GM18951 (cell line): ENCODE measurements around the gene HDAC10.

Experiments
- POLR2A ChIP-seq: IDR thresholded peaks from 4 replicates; pipeline ENCODE4 v1.6.1; 2011; ENCODE audit warnings: mild to moderate bottlenecking; ENCODE audit not compliant: insufficient read length, insufficient read depth; ENCODE audit errors: extremely low read depth
- in situ Hi-C: fragments of 300-500 bp; cut with MboI; formaldehyde crosslinking; loops from one replicate; pipeline ENCODE4 v1.12.0; 2022; ENCODE audit warnings: low sequenced_read_pairs, mixed read lengths, inconsistent platforms; ENCODE audit not compliant: unreplicated experiment

Gene HDAC10

DNA sequence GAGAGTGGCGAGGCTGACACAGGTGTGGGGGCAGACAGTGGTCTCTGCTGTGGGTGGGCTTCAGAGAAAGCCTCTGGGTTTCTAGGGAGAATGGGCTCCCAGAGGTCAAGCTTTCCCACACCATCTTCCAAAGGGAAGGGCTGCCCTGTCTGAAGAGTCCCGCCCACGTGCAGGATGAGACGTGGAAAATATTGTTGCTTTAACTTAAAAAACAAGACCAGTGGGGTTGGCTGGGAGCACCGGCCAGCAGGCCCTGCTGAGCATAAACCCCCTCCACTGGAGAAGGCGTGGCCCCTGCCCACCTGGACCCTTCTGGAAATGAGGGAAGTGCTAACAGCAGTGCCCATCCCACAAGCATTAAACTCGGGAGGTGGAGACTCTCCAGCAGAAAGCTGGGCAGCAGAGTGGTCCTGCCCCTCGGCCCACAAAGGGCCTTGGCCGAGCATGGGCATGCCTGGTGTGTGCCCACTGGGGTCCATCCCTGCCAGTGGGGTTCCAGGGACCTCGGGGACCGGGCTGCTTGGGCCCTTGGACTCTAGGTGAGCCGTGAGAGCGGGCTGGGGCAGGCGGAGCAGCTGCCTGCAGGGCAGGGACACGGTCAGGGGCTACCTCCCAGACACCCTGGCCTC is 34.9 kb downstream of the HDAC10 start:
- TF ChIP-seq POLR2A, result no peak
- in situ Hi-C loops, result loop anchor here (25.0 kb wide), 2 partner anchors 279 to 454 kb away; no protein-coding TSS in a partner anchor

DNA sequence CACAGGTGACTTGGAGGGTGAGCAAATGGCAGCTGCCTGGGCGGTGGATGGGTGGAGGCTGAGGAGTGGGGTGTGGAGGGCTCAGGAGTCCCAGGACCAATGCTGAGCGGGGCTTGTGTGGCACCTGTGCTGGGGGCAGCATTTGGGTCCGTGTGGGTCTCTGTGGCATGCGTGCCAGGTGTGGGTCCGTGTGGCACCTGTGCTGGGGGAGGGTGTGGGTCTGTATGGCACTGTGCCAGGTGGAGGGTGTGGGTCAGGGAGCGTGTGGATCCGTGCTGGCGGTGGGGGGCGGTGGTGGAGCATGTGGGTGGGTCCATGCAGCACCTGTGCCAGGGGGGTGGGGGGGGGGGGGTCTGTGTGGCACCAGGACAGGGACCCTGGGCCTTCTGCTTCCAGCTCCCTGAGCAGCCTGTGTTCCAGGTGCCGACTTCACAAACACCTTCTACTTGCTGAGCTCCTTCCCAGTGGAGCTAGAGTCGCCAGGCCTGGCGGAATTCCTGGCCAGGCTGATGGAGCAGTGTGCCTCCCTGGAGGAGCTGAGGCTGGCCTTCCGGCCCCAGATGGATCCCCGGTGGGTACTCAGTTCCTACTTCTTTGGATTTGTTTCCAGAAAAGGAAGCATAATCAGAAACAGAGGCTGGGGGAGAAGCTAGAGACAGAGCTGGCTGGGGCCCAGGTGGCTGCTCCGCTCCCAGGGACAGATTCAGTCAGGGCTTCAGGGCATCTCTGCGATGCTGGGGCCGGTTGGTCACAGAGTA is 35.6 kb downstream of the HDAC10 start:
- in situ Hi-C loops, result loop anchor here (25.0 kb wide), 2 partner anchors 278 to 453 kb away; no protein-coding TSS in a partner anchor

DNA sequence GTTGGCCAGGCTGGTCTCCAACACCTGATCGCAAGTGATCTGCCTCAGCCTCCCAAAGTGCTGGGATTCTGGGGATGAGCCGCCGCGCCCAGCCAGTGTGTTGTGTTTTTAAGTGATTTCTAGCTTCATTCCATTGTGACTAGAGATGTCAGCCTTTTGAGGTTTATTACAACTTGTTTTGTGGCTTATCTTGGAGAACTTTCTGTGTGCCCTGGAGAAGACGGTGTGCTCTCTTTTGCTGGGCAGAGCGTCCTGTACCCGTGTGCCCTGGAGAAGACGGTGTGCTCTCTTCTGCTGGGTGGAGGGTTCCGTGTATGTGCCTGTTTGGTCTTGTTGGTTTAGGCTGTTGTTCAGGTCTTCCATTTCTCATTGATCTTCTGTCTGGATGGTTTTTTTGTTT is 37.8 kb downstream of the HDAC10 start:
- no peak for TF ChIP-seq POLR2A
- in situ Hi-C loops, result loop anchor here (25.0 kb wide), 2 partner anchors 276 to 451 kb away; no protein-coding TSS in a partner anchor

More for the DNA sequence above, 35.6 kb downstream of the HDAC10 start:
- TF ChIP-seq POLR2A, result no peak

DNA sequence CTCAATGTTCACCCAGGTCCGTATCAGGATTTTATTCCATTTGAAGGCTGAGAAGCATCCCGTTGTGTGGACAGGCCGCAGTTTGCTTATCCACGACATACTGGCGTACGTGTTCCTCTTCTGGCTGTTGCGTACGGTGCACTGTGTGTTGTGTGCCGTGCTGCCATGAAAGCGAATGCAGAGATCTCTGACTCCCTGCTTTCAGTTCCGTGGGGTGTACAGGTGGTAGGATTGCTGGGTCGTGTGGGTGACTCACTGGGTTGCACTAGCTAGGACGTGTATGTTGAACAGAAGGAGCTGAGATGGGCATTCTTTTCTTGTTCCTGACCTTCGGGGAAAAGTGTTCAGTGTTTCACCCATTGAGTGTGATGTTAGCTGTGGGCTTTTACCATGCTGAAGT is 39.9 kb downstream of the HDAC10 start:
- no peak for TF ChIP-seq POLR2A
- in situ Hi-C loops, result loop anchor here (25.0 kb wide), 2 partner anchors 274 to 449 kb away; no protein-coding TSS in a partner anchor

DNA sequence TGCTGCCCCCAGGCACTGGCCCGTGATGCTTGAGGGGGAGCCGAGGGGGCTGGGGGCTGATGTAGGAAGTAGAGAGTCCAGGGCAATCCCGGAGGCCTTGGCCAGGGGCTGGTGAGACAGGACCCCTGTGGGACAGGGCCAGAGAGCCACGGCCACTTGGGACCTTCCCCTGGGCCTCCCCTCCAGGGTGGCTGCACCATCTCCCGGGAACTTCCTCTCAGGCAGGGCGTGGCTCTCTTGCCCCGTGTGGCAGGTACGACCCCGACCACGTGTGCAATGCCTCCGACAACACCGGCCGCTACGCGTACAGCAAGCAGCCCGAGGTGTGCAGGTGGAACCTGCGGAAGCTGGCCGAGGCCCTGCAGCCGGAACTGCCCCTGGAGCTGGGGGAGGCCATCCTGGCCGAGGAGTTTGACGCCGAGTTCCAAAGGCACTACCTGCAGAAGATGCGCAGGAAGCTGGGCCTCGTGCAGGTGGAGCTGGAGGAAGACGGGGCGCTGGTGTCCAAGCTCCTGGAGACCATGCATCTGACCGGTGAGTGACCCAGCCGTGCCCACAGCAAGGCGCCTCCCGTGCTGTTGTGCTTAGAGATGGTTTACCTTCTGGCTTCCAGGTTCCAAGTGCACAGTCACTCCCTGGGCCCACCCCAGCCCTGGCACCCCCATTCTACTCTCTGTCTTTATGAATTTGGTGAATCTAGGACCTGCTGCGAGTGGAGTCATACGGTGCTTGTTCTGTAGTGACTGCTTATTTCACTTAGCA is 40.5 kb downstream of the HDAC10 start:
- no peak for TF ChIP-seq POLR2A
- in situ Hi-C loops, result loop anchor here (25.0 kb wide), 2 partner anchors 273 to 448 kb away; no protein-coding TSS in a partner anchor

DNA sequence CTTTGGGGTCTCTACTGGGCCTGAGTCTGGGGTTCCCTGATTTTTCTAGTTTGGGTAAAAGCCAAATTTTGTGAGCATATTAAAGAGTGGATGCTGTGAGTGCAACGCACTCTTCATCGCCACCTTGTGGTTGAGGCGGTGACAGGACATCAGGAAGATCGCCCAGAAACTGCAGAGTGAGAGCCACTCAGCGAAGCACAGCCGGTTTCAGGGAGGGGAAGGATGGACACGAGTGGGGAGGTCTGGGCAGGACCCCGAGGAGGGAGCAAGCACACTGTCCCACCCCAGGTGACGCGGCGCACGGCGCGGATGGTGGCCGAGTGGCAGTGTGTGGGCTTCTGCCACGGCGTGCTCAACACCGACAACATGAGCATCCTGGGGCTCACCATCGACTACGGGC is 41.2 kb downstream of the HDAC10 start:
- no peak for TF ChIP-seq POLR2A
- in situ Hi-C loops, result loop anchor here (5.0 to 25.0 kb wide), 3 partner anchors 63 to 448 kb away; no protein-coding TSS in a partner anchor

DNA sequence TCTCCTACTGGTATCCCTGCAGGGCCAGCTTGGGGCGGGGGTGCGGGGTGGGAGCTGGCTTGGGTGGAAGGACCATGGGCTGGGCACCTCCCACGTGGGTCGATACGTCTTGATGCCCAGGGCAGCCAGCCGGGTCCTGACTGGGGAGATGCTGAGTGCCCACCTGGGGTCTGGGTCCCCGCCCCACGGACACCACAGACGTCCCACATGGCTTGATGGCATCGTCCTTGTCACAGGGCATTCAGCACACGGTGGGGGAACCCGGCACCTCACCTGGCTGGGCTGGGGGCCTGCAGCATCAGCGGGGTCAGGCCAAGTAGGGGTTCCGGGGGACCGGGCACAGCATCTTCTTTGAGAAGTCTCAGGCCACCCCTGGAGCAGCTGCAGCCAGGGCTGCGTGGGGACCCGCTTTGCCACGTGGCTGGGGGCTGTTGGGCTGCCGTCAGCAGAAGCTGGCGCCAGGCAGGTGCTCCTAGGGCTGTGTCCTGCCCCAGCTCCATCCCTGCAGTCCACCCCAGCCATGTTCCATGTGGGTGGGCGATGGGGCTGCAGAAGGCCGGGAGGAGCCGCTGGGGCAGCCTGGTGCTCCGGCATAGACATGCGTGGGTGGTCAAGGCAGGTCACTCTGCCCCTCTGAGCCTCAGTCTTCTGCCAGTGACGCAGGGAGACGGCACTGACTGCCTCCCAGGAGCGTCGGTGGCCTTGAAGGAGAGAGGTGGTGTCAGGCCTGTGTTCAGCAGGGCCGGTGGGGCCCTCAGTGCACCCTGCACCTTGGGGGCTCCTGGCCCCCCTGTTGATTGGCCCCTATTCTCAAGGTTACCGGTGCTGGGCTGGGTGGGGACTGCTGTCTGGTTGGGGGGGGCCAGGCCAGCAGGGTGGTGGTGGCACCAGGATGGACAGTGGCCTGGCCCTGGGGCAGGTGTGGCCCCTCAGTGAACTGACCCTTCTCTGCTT is 41.8 kb downstream of the HDAC10 start:
- in situ Hi-C loops, result loop anchor here (5.0 to 25.0 kb wide), 3 partner anchors 62 to 447 kb away; no protein-coding TSS in a partner anchor
- no peak for TF ChIP-seq POLR2A

DNA sequence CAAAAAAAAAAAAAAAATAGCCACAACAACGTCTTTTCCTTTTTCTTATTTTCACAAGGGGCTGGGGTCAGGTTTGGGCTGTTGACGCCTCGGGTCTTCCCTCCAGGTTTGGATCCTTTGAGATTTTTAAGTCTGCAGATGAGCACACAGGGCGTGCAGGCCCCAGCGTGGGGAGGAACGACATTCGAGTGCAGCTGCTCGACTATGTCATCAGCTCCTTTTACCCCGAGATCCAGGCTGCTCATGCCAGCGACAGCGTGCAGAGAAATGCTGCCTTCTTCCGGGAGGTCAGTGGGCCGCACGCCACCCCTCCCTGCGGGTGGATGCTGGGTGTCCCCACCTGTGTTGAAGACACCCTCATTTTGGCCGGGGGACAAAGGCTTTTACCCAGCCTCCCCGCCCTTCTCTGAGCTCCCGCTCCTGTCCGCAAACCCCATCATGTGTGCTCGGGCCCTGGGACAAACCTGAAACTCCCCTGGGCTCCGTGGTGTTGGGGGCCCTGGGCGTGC is 42.6 kb downstream of the HDAC10 start:
- no peak for TF ChIP-seq POLR2A
- in situ Hi-C loops, result loop anchor here (5.0 to 25.0 kb wide), 3 partner anchors 61 to 446 kb away; no protein-coding TSS in a partner anchor

DNA sequence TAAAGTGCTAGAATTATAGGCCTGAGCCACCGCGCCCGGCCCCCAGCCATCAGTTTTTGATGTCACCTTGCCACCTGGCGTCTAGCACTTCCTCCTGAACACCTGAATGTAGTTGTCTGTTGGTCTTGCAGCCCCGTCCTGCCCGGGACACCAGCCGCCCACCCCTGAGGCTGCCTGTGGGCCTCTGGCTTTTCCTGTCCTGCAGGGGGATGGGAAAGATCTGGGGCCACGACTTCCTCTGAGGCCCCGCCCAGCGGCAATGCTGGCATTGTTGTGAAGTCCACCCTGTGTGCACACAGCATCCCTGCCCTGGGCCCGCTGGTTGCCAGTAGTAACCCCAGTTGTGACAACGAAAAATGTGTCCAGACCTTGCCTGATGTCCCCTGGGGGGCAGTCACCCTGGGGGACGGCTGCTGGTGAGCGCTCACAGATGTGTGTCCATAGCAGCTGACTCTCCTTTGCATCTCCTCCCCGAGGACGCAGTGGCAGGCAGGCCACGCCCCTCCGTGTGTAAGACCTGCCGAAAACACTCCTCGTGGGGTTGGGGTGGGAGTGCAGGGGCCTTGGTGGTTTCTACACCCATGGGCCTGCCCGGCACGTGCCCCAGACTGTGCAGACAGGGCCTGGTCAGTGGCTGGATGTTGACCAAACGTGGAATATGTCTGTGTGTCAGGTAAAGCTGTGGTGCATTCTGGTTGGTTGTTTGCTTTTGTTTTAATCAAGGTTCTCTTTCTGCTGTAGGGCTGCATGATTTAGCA is 43.5 kb downstream of the HDAC10 start:
- no peak for TF ChIP-seq POLR2A
- in situ Hi-C loops, result loop anchor here (5.0 to 25.0 kb wide), 3 partner anchors 60 to 445 kb away; no protein-coding TSS in a partner anchor

DNA sequence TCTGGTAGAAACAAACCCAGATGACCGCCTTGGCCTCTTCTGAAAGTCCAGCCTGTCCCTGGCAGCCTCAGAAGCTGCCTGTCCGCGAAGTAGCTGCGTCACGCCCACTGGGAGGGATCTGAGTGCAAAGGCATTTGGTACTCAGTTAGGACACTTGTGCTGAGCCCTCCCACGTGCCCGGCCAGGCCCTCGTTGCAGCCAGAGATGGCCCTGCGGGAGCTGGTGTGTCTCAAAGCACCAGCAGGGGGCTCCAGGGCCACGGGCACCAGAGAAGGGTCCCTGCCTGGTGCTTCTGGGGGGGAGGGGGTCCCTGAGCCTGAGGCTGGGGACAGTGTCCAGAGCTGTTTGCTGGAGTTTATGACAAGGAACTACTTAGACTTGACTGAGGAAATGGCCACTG is 44.5 kb downstream of the HDAC10 start:
- in situ Hi-C loops, result loop anchor here (5.0 to 25.0 kb wide), 3 partner anchors 59 to 444 kb away; no protein-coding TSS in a partner anchor
- TF ChIP-seq POLR2A, result no peak
